Activated naive CD4-positive, alpha-beta T cell treated with anti-CD3 and anti-CD28 coated beads, Interleukin-2, amount 10 ng/mL, durations not matched to agents 5 hours and 36 hours (primary cell): ENCODE results near the gene OR4M2. TPM values are rescaled to one million over a fixed set of nuclear protein-coding genes. Genes with fewer than 3 reads are reported as not detected.

Experiments used
- total RNA-seq, 2 experiments: library from RNA; stranded (reverse); gene quantifications; one replicate each; pipeline ENCODE4 v1.2.3, GENCODE V29; 2021

OR4M2 gene, protein sequence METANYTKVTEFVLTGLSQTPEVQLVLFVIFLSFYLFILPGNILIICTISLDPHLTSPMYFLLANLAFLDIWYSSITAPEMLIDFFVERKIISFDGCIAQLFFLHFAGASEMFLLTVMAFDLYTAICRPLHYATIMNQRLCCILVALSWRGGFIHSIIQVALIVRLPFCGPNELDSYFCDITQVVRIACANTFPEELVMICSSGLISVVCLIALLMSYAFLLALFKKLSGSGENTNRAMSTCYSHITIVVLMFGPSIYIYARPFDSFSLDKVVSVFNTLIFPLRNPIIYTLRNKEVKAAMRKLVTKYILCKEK
- not detected for total RNA-seq

DNA sequence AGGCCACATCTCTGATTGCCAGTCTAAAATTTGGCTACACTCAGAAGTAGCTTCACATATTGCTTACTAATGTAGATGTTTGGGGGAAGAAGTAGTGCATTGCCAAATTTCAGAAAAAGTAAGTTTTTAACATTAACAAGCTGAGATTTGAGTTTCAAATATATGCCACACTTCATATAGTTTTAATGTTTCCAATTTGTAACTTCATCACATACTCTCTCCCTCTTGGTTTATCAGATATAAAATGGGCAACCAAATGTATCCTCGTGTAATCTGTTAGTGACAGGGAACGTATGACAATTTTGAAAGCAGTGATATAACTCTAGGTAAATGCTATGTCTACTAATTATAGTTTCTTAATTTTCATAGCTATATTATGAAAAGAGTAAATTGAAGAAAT is at the start of gene OR4M2:
Gene OR4M2 (plus strand): TSS at position 301 of the 400 bp plus-strand sequence. CDS start 98 bp downstream, at position 399.

Other genes with a start within 250 kb of the OR4M2 start
- not detected for gene POTEB, start 202.8 kb upstream of the OR4M2 start, total RNA-seq